NB4 (cell line): Measurements from ENCODE around the gene SARNP.

Experiments used
- CTCF ChIP-seq: IDR thresholded peaks from one replicate; pipeline ENCODE4 v1.5.1; 2012; ENCODE audit warnings: low read depth, low read length
- MYC ChIP-seq: IDR thresholded peaks from 2 replicates; pipeline ENCODE4 v1.6.1; 2011; ENCODE audit warnings: low read depth, low read length
- POLR2A ChIP-seq: IDR thresholded peaks from 2 replicates; pipeline ENCODE4 v1.6.1; 2011; ENCODE audit warnings: mild to moderate bottlenecking; ENCODE audit not compliant: insufficient read length; ENCODE audit errors: extremely low read depth
- TF ChIP-seq, protein P1 (sequence below): IDR thresholded peaks from 2 replicates; pipeline ENCODE4 v1.6.1; 2011; ENCODE audit warnings: low read depth, low read length

DNA sequence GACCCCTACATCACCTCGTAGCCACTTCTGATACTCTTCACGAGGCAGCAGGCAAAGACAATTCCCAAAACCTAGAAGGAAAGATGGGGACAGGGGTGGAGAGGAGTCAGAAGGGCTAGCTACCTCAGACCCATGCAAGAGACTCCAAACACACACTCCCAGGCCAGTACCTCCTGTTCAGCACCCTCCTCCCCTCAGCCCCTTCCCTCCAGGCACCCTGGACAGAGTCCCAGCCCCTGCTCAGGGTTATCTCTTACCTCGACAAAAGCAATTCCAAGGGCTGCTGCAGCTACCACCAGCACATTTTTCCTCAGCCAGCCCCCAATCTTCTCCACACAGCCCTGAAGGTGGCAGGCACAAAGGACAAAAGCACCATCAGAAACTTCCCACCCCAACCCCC, 92.0 kb downstream of the SARNP start:
- TF ChIP-seq CTCF (no peak), POLR2A (no peak), MYC (no peak)
- TF ChIP-seq, protein P1, sequence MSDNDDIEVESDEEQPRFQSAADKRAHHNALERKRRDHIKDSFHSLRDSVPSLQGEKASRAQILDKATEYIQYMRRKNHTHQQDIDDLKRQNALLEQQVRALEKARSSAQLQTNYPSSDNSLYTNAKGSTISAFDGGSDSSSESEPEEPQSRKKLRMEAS = no peak
